ENCODE data around the gene ACTG2.

ACTG2 gene

DNA sequence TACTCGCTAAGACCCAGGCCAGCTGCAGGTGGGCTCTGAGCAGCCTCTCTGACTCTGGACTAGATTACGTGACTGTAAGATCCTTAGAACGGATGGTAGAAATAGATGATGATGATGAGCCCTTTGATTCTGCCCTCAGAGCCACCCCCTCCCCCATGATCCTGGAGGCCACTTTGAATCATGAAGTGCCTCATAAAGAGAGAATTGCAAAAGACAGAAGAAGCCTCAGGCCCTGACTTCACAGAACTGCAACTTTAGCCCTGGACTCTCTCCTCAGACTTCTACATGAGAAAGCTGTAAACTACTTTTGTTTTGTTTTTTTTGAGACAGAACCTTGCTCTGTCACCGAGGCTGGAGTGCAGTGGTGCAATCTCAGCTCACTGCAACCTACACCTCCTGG, 76.5 kb downstream of the ACTG2 start:
- TF ChIP-seq, protein P1, sequence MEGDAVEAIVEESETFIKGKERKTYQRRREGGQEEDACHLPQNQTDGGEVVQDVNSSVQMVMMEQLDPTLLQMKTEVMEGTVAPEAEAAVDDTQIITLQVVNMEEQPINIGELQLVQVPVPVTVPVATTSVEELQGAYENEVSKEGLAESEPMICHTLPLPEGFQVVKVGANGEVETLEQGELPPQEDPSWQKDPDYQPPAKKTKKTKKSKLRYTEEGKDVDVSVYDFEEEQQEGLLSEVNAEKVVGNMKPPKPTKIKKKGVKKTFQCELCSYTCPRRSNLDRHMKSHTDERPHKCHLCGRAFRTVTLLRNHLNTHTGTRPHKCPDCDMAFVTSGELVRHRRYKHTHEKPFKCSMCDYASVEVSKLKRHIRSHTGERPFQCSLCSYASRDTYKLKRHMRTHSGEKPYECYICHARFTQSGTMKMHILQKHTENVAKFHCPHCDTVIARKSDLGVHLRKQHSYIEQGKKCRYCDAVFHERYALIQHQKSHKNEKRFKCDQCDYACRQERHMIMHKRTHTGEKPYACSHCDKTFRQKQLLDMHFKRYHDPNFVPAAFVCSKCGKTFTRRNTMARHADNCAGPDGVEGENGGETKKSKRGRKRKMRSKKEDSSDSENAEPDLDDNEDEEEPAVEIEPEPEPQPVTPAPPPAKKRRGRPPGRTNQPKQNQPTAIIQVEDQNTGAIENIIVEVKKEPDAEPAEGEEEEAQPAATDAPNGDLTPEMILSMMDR (IDR thresholded peaks at IDR 0.05; ENCODE audit: low read length, missing control alignments) = no peak
- no peak overlapping the region for H3K4me3 ChIP-seq (replicated peaks; ENCODE audit: low read depth, low read length)
- DNase-seq (ENCODE audit: low read depth) = no peak

All from fibroblast of pulmonary artery (primary cell).